PC-3 (cell line): ENCODE data around the gene CARNS1. TPM values are rescaled to one million over a fixed set of nuclear protein-coding genes. Genes with fewer than 3 reads are reported as not detected.

Experiments used
- ATAC-seq: fragments of 200-7000 bp; cut with Tn5 transposase; 2 replicates; pipeline ENCODE4 v1.9.1; 2020; ENCODE audit warnings: mild to moderate bottlenecking, moderate library complexity
- BruUV-seq: library from RNA; stranded (reverse); fragments of 400-500 nt; replicated peaks from 2 replicates; lab custom pipeline; 2021; lab: Mats Ljungman, UMichigan
- CTCF ChIA-PET: fragments of 300-600 bp; sonication (Branson Sonifier 250); formaldehyde crosslinking; loops from one replicate; lab custom pipeline; 2022; ENCODE audit warnings: antibody characterized with exemption; lab: Charles Lee
- POLR2A ChIA-PET: fragments of 300-600 bp; sonication (Branson Sonifier 250); formaldehyde crosslinking; loops from one replicate; lab custom pipeline; 2022; ENCODE audit warnings: antibody characterized with exemption; ENCODE audit not compliant: unreplicated experiment; lab: Charles Lee
- DNase-seq: peaks from one replicate; pipeline ENCODE4 v3.0.0-alpha.2; 2015
- H2AFZ ChIP-seq: fragments of 300-600 bp; sonication (generic); 2 replicates; pipeline ENCODE4 v1.6.0; 2016; ENCODE audit warnings: antibody characterized with exemption, low read length
- H3F3A ChIP-seq: fragments of 300-600 bp; sonication (generic); one replicate; pipeline ENCODE4 v1.6.0; 2017; ENCODE audit warnings: antibody characterized with exemption, low read length, control low read depth, mild to moderate bottlenecking; ENCODE audit not compliant: unreplicated experiment
- H3K27ac ChIP-seq: fragments of 300-600 bp; sonication (generic); 2 replicates; pipeline ENCODE4 v1.5.1; 2016; ENCODE audit warnings: mild to moderate bottlenecking, low read length
- H3K27me3 ChIP-seq: fragments of 300-600 bp; sonication (generic); 2 replicates; pipeline ENCODE4 v1.6.1; 2016; ENCODE audit warnings: low read length, mixed read lengths
- H3K36me3 ChIP-seq: fragments of 300-600 bp; sonication (generic); 2 replicates; pipeline ENCODE4 v1.6.1; 2016; ENCODE audit warnings: low read depth, mixed run types, low read length, mixed read lengths
- H3K4me1 ChIP-seq: fragments of 300-600 bp; sonication (generic); 2 replicates; pipeline ENCODE4 v1.5.1; 2016; ENCODE audit warnings: low read length; ENCODE audit not compliant: insufficient read depth
- H3K4me2 ChIP-seq: fragments of 300-600 bp; sonication (generic); 2 replicates; pipeline ENCODE4 v1.6.0; 2016; ENCODE audit warnings: low read length
- H3K4me3 ChIP-seq: fragments of 300-600 bp; sonication (generic); 2 replicates; pipeline ENCODE4 v1.5.1; 2016; ENCODE audit warnings: mild to moderate bottlenecking, low read length, mixed read lengths
- H3K79me2 ChIP-seq: fragments of 300-600 bp; sonication (generic); 2 replicates; pipeline ENCODE4 v1.6.1; 2017; ENCODE audit warnings: low read length, mixed read lengths
- H3K9ac ChIP-seq: fragments of 300-600 bp; sonication (generic); 2 replicates; pipeline ENCODE4 v1.6.0; 2016; ENCODE audit warnings: mild to moderate bottlenecking, low read length
- H3K9me2 ChIP-seq: fragments of 300-600 bp; sonication (generic); replicated peaks from 2 replicates; pipeline ENCODE4 v1.6.1; 2016; ENCODE audit warnings: mixed run types, low read length, mixed read lengths
- H3K9me3 ChIP-seq: fragments of 300-600 bp; sonication (generic); 2 replicates; pipeline ENCODE4 v1.6.1; 2016; ENCODE audit warnings: low read length, mixed read lengths
- H4K20me1 ChIP-seq: fragments of 300-600 bp; sonication (generic); 2 replicates; pipeline ENCODE4 v1.6.1; 2016; ENCODE audit warnings: low read length, mixed read lengths
- EZH2 ChIP-seq: fragments of 300-600 bp; sonication (generic); IDR thresholded peaks from one replicate; pipeline ENCODE4 v1.6.1; 2017; ENCODE audit warnings: antibody characterized with exemption, mild to moderate bottlenecking, low read length; ENCODE audit not compliant: unreplicated experiment
- EZH2phosphoT487 ChIP-seq: fragments of 300-600 bp; sonication (generic); IDR thresholded peaks from 2 replicates; pipeline ENCODE4 v1.6.1; 2018; ENCODE audit warnings: mild to moderate bottlenecking, antibody characterized with exemption, low read length, borderline replicate concordance
- intact Hi-C: fragments of 100-400 bp; cut with micrococcal nuclease; formaldehyde crosslinking; loops from 2 replicates; pipeline ENCODE4 v1.9.0; 2023
- total RNA-seq: library from RNA; depleted of rRNA; stranded (reverse); fragments of >200 nt; gene quantifications from 2 replicates; pipeline ENCODE4 v1.2.3, GENCODE V29; 2014
- TF ChIP-seq, protein P1 (sequence below): fragments of 300-600 bp; sonication (generic); conservative IDR thresholded peaks from 2 replicates; pipeline ENCODE4 v1.5.1; 2017; ENCODE audit warnings: antibody characterized with exemption, low read depth, mild to moderate bottlenecking, low read length

The CARNS1 gene
- total RNA-seq, 1 experiment from 2014 or later: 0.22 TPM

DNA sequence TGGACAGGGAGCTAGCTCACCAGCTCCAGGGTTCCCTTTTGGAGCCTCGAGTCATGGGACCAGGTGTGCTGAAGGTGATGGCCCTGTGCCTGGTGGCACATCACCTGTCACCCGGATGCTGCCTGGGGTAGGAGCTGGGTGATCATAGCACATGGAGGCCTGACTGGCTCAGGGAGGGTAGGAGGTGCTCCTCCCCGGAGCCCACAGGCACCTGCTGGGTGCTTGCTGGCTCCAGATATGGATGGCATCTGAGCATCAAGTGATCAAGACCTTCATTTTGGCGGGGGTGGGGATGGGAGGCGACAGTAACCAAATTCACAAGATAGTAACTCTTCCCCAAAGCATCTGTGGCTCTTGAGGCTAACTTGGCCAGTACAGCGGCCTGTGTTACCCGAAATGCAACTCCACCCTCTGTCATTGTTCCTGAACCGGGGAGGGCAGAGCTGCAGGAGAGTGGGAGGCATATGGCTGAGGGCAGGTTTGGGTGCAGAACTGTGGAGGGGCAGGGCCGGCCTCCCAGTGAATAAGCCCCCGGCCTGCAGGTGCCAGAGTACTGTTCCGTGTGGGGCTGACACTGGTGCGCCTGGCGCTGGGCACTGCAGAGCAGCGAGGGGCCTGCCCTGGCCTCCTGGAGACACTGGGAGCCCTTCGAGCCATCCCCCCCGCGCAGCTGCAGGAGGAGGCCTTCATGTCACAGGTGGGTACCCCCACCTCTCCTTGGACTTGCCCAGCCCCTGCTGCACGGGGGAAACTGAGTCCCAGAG lies 6.9 kb upstream of the CARNS1 start:
- no peak overlapping the region for H3K4me3 ChIP-seq
- TF ChIP-seq, protein P1, sequence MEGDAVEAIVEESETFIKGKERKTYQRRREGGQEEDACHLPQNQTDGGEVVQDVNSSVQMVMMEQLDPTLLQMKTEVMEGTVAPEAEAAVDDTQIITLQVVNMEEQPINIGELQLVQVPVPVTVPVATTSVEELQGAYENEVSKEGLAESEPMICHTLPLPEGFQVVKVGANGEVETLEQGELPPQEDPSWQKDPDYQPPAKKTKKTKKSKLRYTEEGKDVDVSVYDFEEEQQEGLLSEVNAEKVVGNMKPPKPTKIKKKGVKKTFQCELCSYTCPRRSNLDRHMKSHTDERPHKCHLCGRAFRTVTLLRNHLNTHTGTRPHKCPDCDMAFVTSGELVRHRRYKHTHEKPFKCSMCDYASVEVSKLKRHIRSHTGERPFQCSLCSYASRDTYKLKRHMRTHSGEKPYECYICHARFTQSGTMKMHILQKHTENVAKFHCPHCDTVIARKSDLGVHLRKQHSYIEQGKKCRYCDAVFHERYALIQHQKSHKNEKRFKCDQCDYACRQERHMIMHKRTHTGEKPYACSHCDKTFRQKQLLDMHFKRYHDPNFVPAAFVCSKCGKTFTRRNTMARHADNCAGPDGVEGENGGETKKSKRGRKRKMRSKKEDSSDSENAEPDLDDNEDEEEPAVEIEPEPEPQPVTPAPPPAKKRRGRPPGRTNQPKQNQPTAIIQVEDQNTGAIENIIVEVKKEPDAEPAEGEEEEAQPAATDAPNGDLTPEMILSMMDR: no peak
- no peaks in the 10 kb centered on the region for H3K36me3 ChIP-seq
- no peaks in the 10 kb centered on the region for H3F3A ChIP-seq
- CTCF ChIA-PET: no interaction called here
- no peak overlapping the region for H3K9ac ChIP-seq
- intact Hi-C loops: no loop called here
- H3K4me2 ChIP-seq: no peak overlapping the region
- BruUV-seq: no TSS peak
- H3K79me2 ChIP-seq: no peaks in the 10 kb centered on the region
- ATAC-seq: no peak
- H4K20me1 ChIP-seq: no peaks in the 10 kb centered on the region
- no peaks in the 10 kb centered on the region for H3K9me3 ChIP-seq
- POLR2A ChIA-PET: interaction anchor here (0.7 kb wide), 1 partner anchor 114 kb away, joined by 4 read pairs; no protein-coding TSS in a partner anchor
- H2AFZ ChIP-seq: no peak overlapping the region
- H3K9me2 ChIP-seq: no peaks in the 10 kb centered on the region
- H3K27me3 ChIP-seq: no peaks in the 10 kb centered on the region
- no peak for DNase-seq
- H3K4me1 ChIP-seq: no peaks in the 10 kb centered on the region; the same call in 1 of the 2 replicates
- H3K27ac ChIP-seq: no peak overlapping the region

DNA sequence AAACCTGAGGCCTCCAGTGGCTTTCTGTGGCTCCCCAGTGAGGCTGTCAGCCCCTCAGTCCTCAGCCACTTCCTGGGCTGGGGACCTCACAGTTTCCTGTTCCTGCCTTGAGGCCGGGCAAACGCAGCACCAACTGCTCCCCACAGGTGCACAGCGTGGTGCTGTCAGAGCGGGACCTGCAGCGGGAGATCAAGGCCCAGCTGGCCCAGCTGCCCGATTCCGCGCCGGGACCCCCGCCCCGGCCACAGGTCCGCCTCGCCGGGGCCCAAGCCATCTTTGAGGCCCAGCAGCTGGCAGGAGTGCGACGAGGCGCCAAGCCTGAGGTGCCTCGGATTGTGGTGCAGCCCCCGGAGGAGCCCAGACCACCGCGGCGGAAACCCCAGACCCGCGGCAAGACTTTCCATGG lies 6.2 kb upstream of the CARNS1 start:
- Histone ChIP-seq H3K4me2 (no peak overlapping the region), H3K4me3 (no peak overlapping the region), H3K9me3 (no peaks in the 10 kb centered on the region), H3K9ac (no peak overlapping the region), H3K27ac (no peak overlapping the region), H2AFZ (no peak overlapping the region), H4K20me1 (no peaks in the 10 kb centered on the region), H3K9me2 (no peaks in the 10 kb centered on the region), H3K27me3 (no peaks in the 10 kb centered on the region), H3K79me2 (no peaks in the 10 kb centered on the region), H3F3A (no peaks in the 10 kb centered on the region), H3K36me3 (no peaks in the 10 kb centered on the region), H3K4me1 (no peaks in the 10 kb centered on the region; the same call in 1 of the 2 replicates)
- DNase-seq (no peak), ATAC-seq (no peak)
- ChIA-PET CTCF (no interaction called here), POLR2A (no interaction called here)
- TF ChIP-seq EZH2phosphoT487 (no peak), EZH2 (no peak)
- TF ChIP-seq, protein P1: no peak
- intact Hi-C loops: no loop called here
- BruUV-seq: no TSS peak

- Histone ChIP-seq H3K27ac (no peak overlapping the region), H3K27me3 (no peaks in the 10 kb centered on the region), H3K9me3 (no peaks in the 10 kb centered on the region), H3F3A (no peaks in the 10 kb centered on the region), H2AFZ (no peak overlapping the region), H3K4me3 (no peak overlapping the region), H3K9me2 (no peaks in the 10 kb centered on the region), H3K79me2 (no peaks in the 10 kb centered on the region), H4K20me1 (no peaks in the 10 kb centered on the region), H3K9ac (no peak overlapping the region), H3K4me2 (no peak overlapping the region), H3K4me1 (no peaks in the 10 kb centered on the region; the same call in 1 of the 2 replicates), H3K36me3 (no peaks in the 10 kb centered on the region)
- DNase-seq: peak; percentile 53
- ATAC-seq: peak; percentile 44
- POLR2A ChIA-PET: no interaction called here
- TF ChIP-seq, protein P1: no peak
- no peak for TF ChIP-seq EZH2
- TF ChIP-seq EZH2phosphoT487: no peak
- CTCF ChIA-PET: no interaction called here
- no TSS peak for BruUV-seq
- intact Hi-C loops: no loop called here
Observed at GRCh38 chr11:67409781-67410368, 5.6 kb upstream of the CARNS1 start.
